Skeletal muscle satellite cell (primary cell): Measurements from ENCODE around the gene TMA16.

Source experiments
- H3K27me3 ChIP-seq: 2 replicates; pipeline ENCODE4 v1.7.0; 2013; ENCODE audit warnings: low read length; ENCODE audit not compliant: control insufficient read depth, insufficient read depth
- H3K36me3 ChIP-seq: 2 replicates; pipeline ENCODE4 v1.7.0; 2013; ENCODE audit warnings: mild to moderate bottlenecking, control low read depth, low read length; ENCODE audit not compliant: insufficient read depth
- H3K4me1 ChIP-seq: 2 replicates; pipeline ENCODE4 v1.7.0; 2013; ENCODE audit warnings: low read length; ENCODE audit not compliant: control insufficient read depth, insufficient read depth
- H3K4me2 ChIP-seq: 2 replicates; pipeline ENCODE4 v1.7.0; 2013; ENCODE audit warnings: mild to moderate bottlenecking, low read length
- H3K4me3 ChIP-seq: 2 replicates; pipeline ENCODE4 v1.7.0; 2013; ENCODE audit warnings: low read length
- H3K9ac ChIP-seq: 2 replicates; pipeline ENCODE4 v1.7.0; 2013; ENCODE audit warnings: mild to moderate bottlenecking, low read depth, low read length, moderate library complexity
- H3K9me3 ChIP-seq: replicated peaks from 2 replicates; pipeline ENCODE4 v1.7.0; 2013; ENCODE audit warnings: mild to moderate bottlenecking, control low read depth, low read length

TMA16 gene

DNA sequence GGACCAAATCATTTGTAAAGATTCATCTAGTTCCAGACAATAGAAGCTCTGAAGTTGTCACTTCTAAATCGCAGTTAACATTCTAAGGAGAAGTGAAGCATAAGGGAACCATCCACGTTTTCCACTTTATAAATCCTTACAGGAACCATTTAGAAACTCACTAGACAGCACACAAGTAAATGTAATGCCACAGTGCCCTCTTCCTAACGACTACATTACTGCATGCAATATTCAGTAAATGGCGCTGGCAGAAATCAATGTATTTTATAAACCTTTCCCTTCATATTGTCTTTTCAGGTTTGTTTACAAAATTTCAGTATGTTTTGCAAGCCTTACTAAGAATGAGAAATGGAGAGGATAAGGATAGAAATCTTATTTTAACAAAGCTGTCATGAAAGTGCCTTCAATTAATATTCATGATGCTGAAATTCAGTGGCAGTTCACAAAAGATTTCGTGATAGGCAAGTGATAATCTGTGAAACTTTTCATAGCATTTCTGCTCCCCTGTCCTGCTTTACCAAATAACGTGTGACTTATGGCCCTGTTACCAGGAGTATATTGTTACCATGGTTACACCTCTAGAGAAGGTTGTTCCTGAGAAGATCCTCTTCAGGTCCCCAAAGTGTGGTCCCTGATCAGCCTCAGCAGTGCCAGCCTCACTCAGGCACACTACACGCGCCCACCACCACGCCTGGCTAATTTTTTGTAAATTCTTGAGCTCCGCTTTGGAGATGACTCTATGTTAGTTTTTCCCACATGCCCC is 54.2 kb downstream of the TMA16 start:
- H3K4me2 ChIP-seq: no peak overlapping the region
- no peaks in the 10 kb centered on the region for H3K4me1 ChIP-seq
- no peak overlapping the region for H3K4me3 ChIP-seq
- H3K9me3 ChIP-seq: no peaks in the 10 kb centered on the region
- no peaks in the 10 kb centered on the region for H3K27me3 ChIP-seq
- H3K36me3 ChIP-seq: no peaks in the 10 kb centered on the region
- no peak overlapping the region for H3K9ac ChIP-seq

DNA sequence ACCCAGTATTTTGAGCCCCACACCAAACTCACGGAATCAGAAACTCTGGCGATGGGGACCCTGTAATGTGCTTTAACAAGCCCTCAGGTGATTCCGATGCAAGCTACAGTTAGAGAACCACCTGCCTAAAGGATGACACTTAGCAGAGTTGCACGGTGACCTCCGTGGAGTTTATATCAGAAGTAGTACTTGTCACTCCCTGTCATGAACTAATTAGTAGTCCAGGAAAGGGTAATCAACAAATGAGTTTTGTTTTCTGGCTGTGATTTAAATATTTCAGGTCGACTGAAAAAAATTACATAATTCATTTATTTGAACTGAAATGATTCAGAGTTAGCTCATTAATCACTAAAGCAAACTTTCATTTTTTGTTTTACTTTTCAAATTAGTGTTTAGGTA is 56.4 kb downstream of the TMA16 start:
- Histone ChIP-seq H3K4me3 (no peak overlapping the region), H3K27me3 (no peaks in the 10 kb centered on the region), H3K9ac (no peak overlapping the region), H3K36me3 (no peaks in the 10 kb centered on the region), H3K9me3 (no peaks in the 10 kb centered on the region), H3K4me2 (no peak overlapping the region), H3K4me1 (no peaks in the 10 kb centered on the region)

- H3K4me2 ChIP-seq: no peak overlapping the region
- no peaks in the 10 kb centered on the region for H3K4me1 ChIP-seq
Observed at GRCh38 chr4:163553146-163553545, 58.7 kb downstream of the TMA16 start.

DNA sequence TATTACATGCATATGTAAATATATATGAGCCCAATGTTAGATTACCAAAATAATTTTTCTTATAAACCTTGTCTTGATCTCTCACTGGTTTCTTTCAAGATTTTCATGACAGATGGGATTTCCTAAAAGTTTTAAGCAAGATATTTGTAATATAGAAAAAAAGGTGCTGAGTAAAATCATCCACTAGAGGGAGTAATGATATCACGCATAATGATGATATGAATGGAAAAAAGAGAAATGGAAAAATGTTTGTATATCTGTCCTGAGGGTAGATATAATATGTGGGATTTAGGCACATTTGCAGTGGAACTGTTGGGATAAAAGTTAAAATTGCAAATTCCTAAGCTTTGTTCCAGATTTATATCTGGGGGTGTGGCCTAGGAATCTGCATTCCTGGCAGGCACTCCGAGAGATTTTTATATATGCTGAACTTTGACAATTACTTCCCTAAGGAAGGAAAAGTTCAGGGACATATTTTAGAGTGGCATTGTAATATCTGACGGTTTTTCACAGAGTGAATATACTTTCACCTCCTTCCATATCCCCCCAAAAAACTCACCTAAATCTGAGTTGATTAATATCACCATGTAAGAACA is 60.5 kb downstream of the TMA16 start:
- no peaks in the 10 kb centered on the region for H3K9me3 ChIP-seq
- no peaks in the 10 kb centered on the region for H3K4me1 ChIP-seq
- no peak overlapping the region for H3K4me3 ChIP-seq
- no peaks in the 10 kb centered on the region for H3K36me3 ChIP-seq
- no peak overlapping the region for H3K9ac ChIP-seq
- no peak overlapping the region for H3K4me2 ChIP-seq
- H3K27me3 ChIP-seq: no peaks in the 10 kb centered on the region

More at GRCh38 chr4:163553146-163553545, 58.7 kb downstream of the TMA16 start:
- Histone ChIP-seq H3K4me3 (no peak overlapping the region), H3K9ac (no peak overlapping the region), H3K27me3 (no peaks in the 10 kb centered on the region), H3K36me3 (no peaks in the 10 kb centered on the region), H3K9me3 (no peaks in the 10 kb centered on the region)

DNA sequence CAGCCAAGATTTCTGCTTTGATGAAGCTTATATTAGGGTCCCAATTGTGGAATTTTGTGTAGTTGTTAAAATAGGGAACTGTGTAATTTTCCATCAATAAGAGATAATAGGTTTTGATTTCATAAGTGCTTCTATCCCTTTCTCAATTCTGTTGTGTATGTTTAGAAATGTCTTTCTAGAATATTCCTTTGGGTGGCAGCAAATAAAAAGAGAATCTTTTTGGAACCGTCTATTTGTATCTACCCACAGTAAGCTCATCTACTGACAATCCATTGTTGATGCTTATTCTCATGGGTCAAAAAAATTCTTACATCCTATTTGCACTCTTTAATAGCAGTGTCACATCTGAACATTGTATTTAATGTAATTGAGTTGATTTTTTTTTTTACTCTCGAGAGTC is 61.7 kb downstream of the TMA16 start:
- Histone ChIP-seq H3K27me3 (no peaks in the 10 kb centered on the region), H3K4me3 (no peak overlapping the region), H3K4me2 (no peak overlapping the region), H3K36me3 (no peaks in the 10 kb centered on the region), H3K9me3 (no peaks in the 10 kb centered on the region), H3K4me1 (no peaks in the 10 kb centered on the region), H3K9ac (no peak overlapping the region)

GRCh38 chr4:163556650-163557391 is 62.3 kb downstream of the TMA16 start:
- no peak overlapping the region for H3K4me2 ChIP-seq
- H3K9ac ChIP-seq: no peak overlapping the region
- no peaks in the 10 kb centered on the region for H3K4me1 ChIP-seq
- H3K27me3 ChIP-seq: no peaks in the 10 kb centered on the region
- no peak overlapping the region for H3K4me3 ChIP-seq
- no peaks in the 10 kb centered on the region for H3K36me3 ChIP-seq
- no peaks in the 10 kb centered on the region for H3K9me3 ChIP-seq

DNA sequence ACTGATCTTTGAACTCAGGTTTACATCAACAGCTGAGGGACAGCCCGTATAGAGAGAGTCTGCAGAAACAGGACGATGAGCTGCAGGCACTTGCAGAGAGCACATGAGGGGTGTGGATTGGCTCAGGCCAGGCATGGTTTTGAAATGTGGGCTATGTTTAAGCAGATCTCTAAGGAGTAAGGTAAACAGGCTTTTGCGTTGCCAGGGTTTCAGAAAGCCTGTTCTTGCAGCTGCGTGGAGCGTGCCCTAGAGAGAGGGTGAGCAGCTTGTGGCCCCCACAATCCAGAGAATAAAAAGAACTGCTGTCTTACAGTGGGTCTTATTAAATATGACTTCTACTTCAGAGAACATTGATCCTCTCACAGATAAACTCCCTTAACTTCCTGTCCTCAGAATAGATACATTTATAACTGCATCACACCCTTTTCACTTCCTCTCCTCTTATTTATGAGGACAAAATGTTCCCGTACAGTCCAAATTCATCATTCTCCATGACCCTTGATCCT is 64.1 kb downstream of the TMA16 start:
- Histone ChIP-seq H3K9ac (no peak overlapping the region), H3K36me3 (no peaks in the 10 kb centered on the region), H3K4me3 (no peak overlapping the region), H3K4me1 (no peaks in the 10 kb centered on the region), H3K4me2 (no peak overlapping the region), H3K9me3 (no peaks in the 10 kb centered on the region), H3K27me3 (no peaks in the 10 kb centered on the region)

DNA sequence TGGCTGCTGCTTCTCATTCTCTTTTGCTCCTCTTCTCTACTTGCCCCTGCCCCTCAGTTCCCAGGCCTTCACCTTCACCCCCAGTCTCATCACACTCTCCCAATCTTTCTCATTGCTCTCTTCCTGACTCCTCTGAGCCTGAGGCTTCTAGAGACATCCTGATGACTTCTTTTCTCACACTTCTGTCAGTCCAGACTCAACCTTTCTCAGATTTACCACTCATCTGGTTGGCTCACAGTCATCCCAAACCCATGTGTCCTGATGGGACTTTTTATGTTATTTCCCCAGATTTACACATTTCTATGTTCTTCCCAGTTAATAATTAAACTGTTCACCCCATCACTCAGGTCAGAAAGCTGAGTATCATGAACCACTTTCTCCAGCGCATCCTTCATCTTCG is 68.0 kb downstream of the TMA16 start:
- Histone ChIP-seq H3K27me3 (no peaks in the 10 kb centered on the region), H3K9ac (no peak overlapping the region), H3K36me3 (no peaks in the 10 kb centered on the region), H3K4me3 (no peak overlapping the region), H3K9me3 (no peaks in the 10 kb centered on the region), H3K4me1 (no peaks in the 10 kb centered on the region), H3K4me2 (no peak overlapping the region)

DNA sequence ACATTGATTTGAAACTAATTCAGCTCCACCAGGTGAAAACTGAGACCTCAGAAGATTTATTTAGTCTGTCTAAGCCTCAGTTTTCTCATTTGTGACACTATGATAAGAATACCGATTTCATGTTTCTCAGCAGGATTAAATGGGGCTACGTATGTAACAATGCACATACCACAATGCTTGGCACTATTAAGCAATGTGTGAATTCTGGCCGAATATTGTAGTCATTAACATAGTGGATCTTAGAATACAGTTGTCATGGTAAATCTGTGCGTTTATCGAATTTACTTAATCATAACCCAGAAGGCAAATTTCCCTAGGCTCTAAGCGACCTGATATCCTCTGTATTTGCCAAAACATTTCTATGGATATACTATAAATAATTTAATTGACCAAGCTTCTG is 69.1 kb downstream of the TMA16 start:
- Histone ChIP-seq H3K36me3 (no peaks in the 10 kb centered on the region), H3K4me3 (no peak overlapping the region), H3K4me1 (no peaks in the 10 kb centered on the region), H3K4me2 (no peak overlapping the region), H3K9me3 (no peaks in the 10 kb centered on the region), H3K9ac (no peak overlapping the region), H3K27me3 (no peaks in the 10 kb centered on the region)

DNA sequence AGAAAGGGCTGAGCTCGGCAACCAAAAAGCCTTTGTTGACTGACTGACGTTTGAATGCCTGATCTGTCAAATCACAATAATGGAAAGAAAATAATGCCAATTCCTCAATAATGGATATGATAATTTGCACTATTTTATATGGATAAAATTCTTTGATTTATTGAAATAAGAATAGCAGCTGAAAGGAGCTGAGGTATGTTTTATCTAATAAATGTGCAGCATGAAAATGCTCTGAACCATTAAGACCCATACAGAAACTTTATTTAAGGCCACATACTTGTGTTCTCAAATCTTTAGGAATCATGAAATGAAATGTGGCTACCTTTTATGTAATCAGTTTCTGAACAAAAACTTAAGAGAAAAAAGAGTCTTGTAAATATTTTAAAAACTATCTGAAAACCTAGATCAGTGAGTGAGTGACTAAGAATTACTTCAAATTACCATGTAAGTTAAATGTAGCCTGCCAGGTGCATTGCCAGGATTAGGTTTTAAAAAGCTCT is 69.8 kb downstream of the TMA16 start:
- no peak overlapping the region for H3K9ac ChIP-seq
- no peak overlapping the region for H3K4me2 ChIP-seq
- H3K9me3 ChIP-seq: no peaks in the 10 kb centered on the region
- H3K4me1 ChIP-seq: no peaks in the 10 kb centered on the region
- H3K4me3 ChIP-seq: no peak overlapping the region
- no peaks in the 10 kb centered on the region for H3K36me3 ChIP-seq
- H3K27me3 ChIP-seq: no peaks in the 10 kb centered on the region

DNA sequence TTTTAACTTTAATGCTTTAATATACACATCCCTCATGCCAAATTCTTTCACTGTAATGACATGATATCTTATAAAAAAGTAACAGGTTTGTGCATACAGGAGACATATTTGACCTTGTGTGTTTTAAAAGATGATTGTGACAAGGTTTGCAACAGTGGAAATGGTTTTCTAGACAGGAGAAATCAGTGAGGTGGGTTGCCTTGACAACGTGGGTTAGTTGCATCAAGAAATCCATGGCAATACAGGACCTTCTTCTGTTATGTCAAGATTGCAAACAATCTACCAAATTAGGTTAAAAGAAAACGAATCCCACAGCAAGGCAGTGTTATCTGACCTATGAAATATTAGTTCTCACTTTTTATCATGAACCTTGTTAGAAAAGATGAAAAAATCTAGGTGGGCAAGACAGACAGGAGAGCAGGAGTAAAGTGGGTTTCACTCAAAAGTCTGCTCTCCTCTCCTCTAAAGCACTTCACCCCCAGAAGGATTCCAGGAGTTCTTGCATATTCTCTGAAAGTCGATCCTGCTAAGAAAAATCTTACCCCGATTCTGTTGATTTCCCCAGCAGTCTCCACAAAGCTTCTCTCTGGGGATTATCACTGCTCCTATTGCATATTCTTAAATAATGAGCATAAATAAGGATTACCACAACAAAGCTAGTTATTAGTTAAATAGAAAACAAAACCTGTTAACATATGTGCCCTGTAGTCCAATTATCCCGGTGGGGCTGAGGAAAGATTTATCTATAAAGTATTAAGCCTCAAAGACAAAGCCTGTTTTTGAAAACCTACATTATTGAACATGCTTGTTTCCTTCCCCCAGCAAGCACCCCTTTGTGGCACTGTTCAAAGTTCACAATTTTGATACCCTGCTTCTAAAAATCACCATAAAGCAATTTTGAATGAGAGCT is 71.0 kb downstream of the TMA16 start:
- H3K4me2 ChIP-seq: no peak overlapping the region
- H3K36me3 ChIP-seq: no peaks in the 10 kb centered on the region
- no peaks in the 10 kb centered on the region for H3K4me1 ChIP-seq
- no peaks in the 10 kb centered on the region for H3K27me3 ChIP-seq
- no peaks in the 10 kb centered on the region for H3K9me3 ChIP-seq
- no peak overlapping the region for H3K9ac ChIP-seq
- no peak overlapping the region for H3K4me3 ChIP-seq
